Keratinocyte (primary cell): ENCODE measurements around the gene DNAH12. TPM values are rescaled to one million over a fixed set of nuclear protein-coding genes. Genes with fewer than 3 reads are reported as not detected.

Experiments
- DNase-seq: peaks from one replicate; pipeline ENCODE4 v3.0.0-alpha.2; 2011; ENCODE audit warnings: low read depth, missing footprints, low spot score
- FAIRE-seq: peaks from 2 replicates; lab custom pipeline; 2011; peaks lifted over from hg19 to GRCh38; lab: Jason Lieb, UNC
- H2AFZ ChIP-seq: 2 replicates; pipeline ENCODE4 v1.6.0; 2012; ENCODE audit warnings: low read length, control low read depth, inconsistent platforms; ENCODE audit not compliant: control insufficient read depth
- H3K27ac ChIP-seq: 2 replicates; pipeline ENCODE4 v1.5.1; 2011; ENCODE audit warnings: low read length; ENCODE audit not compliant: control insufficient read depth, insufficient read depth
- H3K27me3 ChIP-seq: 3 replicates; pipeline ENCODE4 v1.6.0; 2011; ENCODE audit warnings: low read length; ENCODE audit not compliant: control insufficient read depth, insufficient read depth; ENCODE audit errors: extremely low read depth
- H3K36me3 ChIP-seq, 2 experiments: 2 replicates in 1 of 2; 3 replicates in 1 of 2; pipeline ENCODE4 v1.5.1; 2011; ENCODE audit warnings: low read length in 2 of 2, mild to moderate bottlenecking in 1 of 2; ENCODE audit not compliant: control insufficient read depth in 2 of 2, insufficient read depth in 2 of 2; ENCODE audit errors: extremely low read depth in 1 of 2
- H3K4me1 ChIP-seq: 3 replicates; pipeline ENCODE4 v1.5.1; 2011; ENCODE audit warnings: low read length; ENCODE audit not compliant: control insufficient read depth, insufficient read depth; ENCODE audit errors: extremely low read depth
- H3K4me2 ChIP-seq: 3 replicates; pipeline ENCODE4 v1.6.0; 2011; ENCODE audit warnings: low read depth, low read length; ENCODE audit not compliant: control insufficient read depth, insufficient read depth; ENCODE audit errors: extremely low read depth
- H3K4me3 ChIP-seq, 3 experiments: fragments of 200-600 bp in 1 of 3; sonication (generic) in 1 of 3; 2 replicates in 2 of 3; 3 replicates in 1 of 3; pipeline ENCODE4 v1.5.1; 2011 to 2016; ENCODE audit warnings: low read length in 3 of 3, mild to moderate bottlenecking in 3 of 3, control low read depth in 2 of 3, inconsistent platforms in 1 of 3, low read depth in 1 of 3, mixed read lengths in 1 of 3, mixed run types in 1 of 3, moderate library complexity in 1 of 3; ENCODE audit not compliant: control insufficient read depth in 2 of 3, insufficient read depth in 2 of 3; ENCODE audit errors: extremely low read depth in 1 of 3
- H3K79me2 ChIP-seq: 2 replicates; pipeline ENCODE4 v1.6.0; 2012; ENCODE audit warnings: low read length; ENCODE audit not compliant: control insufficient read depth, insufficient read depth
- H3K9ac ChIP-seq: 3 replicates; pipeline ENCODE4 v1.6.0; 2011; ENCODE audit warnings: low read length; ENCODE audit not compliant: control insufficient read depth, insufficient read depth; ENCODE audit errors: extremely low read depth
- H3K9me1 ChIP-seq: 3 replicates; pipeline ENCODE4 v1.6.0; 2011; ENCODE audit warnings: low read length; ENCODE audit not compliant: control insufficient read depth, insufficient read depth; ENCODE audit errors: extremely low read depth
- H3K9me3 ChIP-seq: 2 replicates; pipeline ENCODE4 v1.5.1; 2012; ENCODE audit warnings: low read depth, low read length; ENCODE audit not compliant: control insufficient read depth
- H4K20me1 ChIP-seq: 3 replicates; pipeline ENCODE4 v1.6.0; 2011; ENCODE audit warnings: low read length; ENCODE audit not compliant: control insufficient read depth, insufficient read depth; ENCODE audit errors: extremely low read depth
- EZH2 ChIP-seq: IDR thresholded peaks from one replicate; pipeline ENCODE4 v1.6.1; 2012; ENCODE audit warnings: inconsistent platforms, mild to moderate bottlenecking, low read length, moderate library complexity
- dilution Hi-C: fragments of 300-500 bp; cut with MboI; formaldehyde crosslinking; loops from one replicate; pipeline ENCODE4 v1.7.0; 2020; ENCODE audit warnings: low sequenced_read_pairs; ENCODE audit not compliant: extremely low pct_ligation_motif_present
- polyA plus RNA-seq, 5 experiments: library from polyadenylated mRNA; depleted of rRNA in 3 of 5; stranded (reverse) in 3 of 5; stranded (forward) in 1 of 5; unstranded in 1 of 5; fragments of >200 nt; gene quantifications; 1 replicate in 1 of 5; 2 replicates in 3 of 5; 3 replicates in 1 of 5; pipeline versions ENCODE4 v1.2.1 to v1.2.3, GENCODE V29; 2011 to 2012; ENCODE audit warnings: missing spikeins in 2 of 5, low read depth in 1 of 5, low replicate concordance in 1 of 5
- TF ChIP-seq, protein P1 (sequence below), 3 experiments: IDR thresholded peaks in 1 of 3; conservative IDR thresholded peaks in 1 of 3; optimal IDR thresholded peaks in 1 of 3; 2 replicates in 2 of 3; 3 replicates in 1 of 3; pipeline versions ENCODE3 to v1.5.1; 2011; ENCODE audit warnings: low read length in 3 of 3, mild to moderate bottlenecking in 3 of 3, moderate library complexity in 2 of 3, control low read depth in 1 of 3, inconsistent platforms in 1 of 3; ENCODE audit not compliant: insufficient read depth in 2 of 3; ENCODE audit errors: extremely low read depth in 1 of 3

DNAH12 gene
- polyA plus RNA-seq, 1 donor (not counting 4 experiments of a cell fraction or from before 2014, with no cell fraction given), result not detected

- FAIRE-seq, result no peak
- no peaks in the 10 kb centered on the region for H3K36me3 ChIP-seq
These were observed 262.4 kb downstream of the DNAH12 start for GRCh38 chr3:57281715-57282114.

DNA sequence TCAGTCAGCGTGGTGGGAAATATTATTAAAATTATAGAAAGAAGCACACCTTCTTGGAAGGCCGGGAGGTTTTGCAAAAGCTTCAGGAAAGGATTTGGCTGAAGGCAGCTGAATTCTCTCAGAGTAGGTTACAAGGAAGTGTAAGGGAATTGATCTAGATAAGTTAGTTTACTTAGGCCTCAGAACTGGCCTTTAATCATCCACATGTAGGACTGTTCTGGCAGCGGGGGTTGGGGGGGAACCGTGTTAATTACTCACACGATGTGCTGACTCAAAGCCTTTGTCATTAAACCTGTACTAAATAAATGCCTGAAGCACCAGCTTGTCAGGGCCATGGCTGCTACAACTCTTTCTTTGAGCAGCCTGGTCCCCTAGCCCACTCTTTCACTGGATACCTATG, 264.5 kb downstream of the DNAH12 start:
- no peak overlapping the region for H3K4me2 ChIP-seq
- H3K9me1 ChIP-seq, result no peaks in the 10 kb centered on the region
- no peak overlapping the region for H3K27ac ChIP-seq
- no peaks in the 10 kb centered on the region for H3K27me3 ChIP-seq
- H3K4me3 ChIP-seq, result no peak overlapping the region
- FAIRE-seq, result no peak
- no peaks in the 10 kb centered on the region for H3K79me2 ChIP-seq
- no peak overlapping the region for H3K9ac ChIP-seq
- no peaks in the 10 kb centered on the region for H3K9me3 ChIP-seq
- H2AFZ ChIP-seq, result no peak overlapping the region
- dilution Hi-C loops, result no loop called here
- H3K36me3 ChIP-seq, result no peaks in the 10 kb centered on the region
- no peak for TF ChIP-seq EZH2
- TF ChIP-seq, protein P1, sequence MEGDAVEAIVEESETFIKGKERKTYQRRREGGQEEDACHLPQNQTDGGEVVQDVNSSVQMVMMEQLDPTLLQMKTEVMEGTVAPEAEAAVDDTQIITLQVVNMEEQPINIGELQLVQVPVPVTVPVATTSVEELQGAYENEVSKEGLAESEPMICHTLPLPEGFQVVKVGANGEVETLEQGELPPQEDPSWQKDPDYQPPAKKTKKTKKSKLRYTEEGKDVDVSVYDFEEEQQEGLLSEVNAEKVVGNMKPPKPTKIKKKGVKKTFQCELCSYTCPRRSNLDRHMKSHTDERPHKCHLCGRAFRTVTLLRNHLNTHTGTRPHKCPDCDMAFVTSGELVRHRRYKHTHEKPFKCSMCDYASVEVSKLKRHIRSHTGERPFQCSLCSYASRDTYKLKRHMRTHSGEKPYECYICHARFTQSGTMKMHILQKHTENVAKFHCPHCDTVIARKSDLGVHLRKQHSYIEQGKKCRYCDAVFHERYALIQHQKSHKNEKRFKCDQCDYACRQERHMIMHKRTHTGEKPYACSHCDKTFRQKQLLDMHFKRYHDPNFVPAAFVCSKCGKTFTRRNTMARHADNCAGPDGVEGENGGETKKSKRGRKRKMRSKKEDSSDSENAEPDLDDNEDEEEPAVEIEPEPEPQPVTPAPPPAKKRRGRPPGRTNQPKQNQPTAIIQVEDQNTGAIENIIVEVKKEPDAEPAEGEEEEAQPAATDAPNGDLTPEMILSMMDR (optimal IDR thresholded peaks at IDR 0.05 in 1 of 3, IDR thresholded peaks at IDR 0.05 in 1 of 3, conservative IDR thresholded peaks at IDR 0.05 in 1 of 3; ENCODE audit: extremely low read depth in 1 of 3, insufficient read depth in 2 of 3, low read length in 3 of 3), result no peak
- H4K20me1 ChIP-seq, result no peaks in the 10 kb centered on the region
- DNase-seq, result no peak
- H3K4me1 ChIP-seq, result no peaks in the 10 kb centered on the region

More at GRCh38 chr3:57281715-57282114, 262.4 kb downstream of the DNAH12 start:
- Histone ChIP-seq H3K4me1 (no peaks in the 10 kb centered on the region), H3K9ac (no peak overlapping the region), H4K20me1 (no peaks in the 10 kb centered on the region), H3K79me2 (no peaks in the 10 kb centered on the region), H3K4me3 (no peak overlapping the region), H3K9me3 (no peaks in the 10 kb centered on the region), H3K27ac (no peak overlapping the region), H3K4me2 (no peak overlapping the region), H2AFZ (no peak overlapping the region), H3K27me3 (no peaks in the 10 kb centered on the region), H3K9me1 (no peaks in the 10 kb centered on the region)
- DNase-seq, result no peak
- TF ChIP-seq, protein P1 (optimal IDR thresholded peaks at IDR 0.05 in 1 of 3, IDR thresholded peaks at IDR 0.05 in 1 of 3, conservative IDR thresholded peaks at IDR 0.05 in 1 of 3; ENCODE audit: extremely low read depth in 1 of 3, insufficient read depth in 2 of 3, low read length in 3 of 3), result no peak
- TF ChIP-seq EZH2, result no peak
- dilution Hi-C loops, result no loop called here
